Effector memory CD4-positive, alpha-beta T cell (primary cell): ENCODE results near the gene CHST11.
A peak's percentile ranks its signal among the peaks of the same experiment; 100 is the strongest.
"Not testable (repeated sequence)": the region's sequence is repeated elsewhere in the genome, so short reads cannot be mapped to it uniquely, and the experiment has no call there.

ENCODE experiments used
- DNase-seq, 3 donors: peaks; one replicate each; pipeline ENCODE4 v3.0.0-alpha.2; 2020
- H3K27ac ChIP-seq: 2 replicates; pipeline ENCODE4 v1.7.0; 2013; ENCODE audit warnings: mild to moderate bottlenecking, low read length, moderate library complexity; ENCODE audit not compliant: insufficient read depth, poor library complexity, severe bottlenecking
- H3K27me3 ChIP-seq: replicated peaks from 2 replicates; pipeline ENCODE4 v1.7.0; 2013; ENCODE audit warnings: mild to moderate bottlenecking, low read length; ENCODE audit not compliant: insufficient read depth, control insufficient read depth, poor library complexity, severe bottlenecking
- H3K36me3 ChIP-seq: 2 replicates; pipeline ENCODE4 v1.7.0; 2013; ENCODE audit warnings: mild to moderate bottlenecking, low read length, moderate library complexity; ENCODE audit not compliant: control insufficient read depth, insufficient read depth
- H3K4me1 ChIP-seq: 2 replicates; pipeline ENCODE4 v1.7.0; 2013; ENCODE audit warnings: low read length, mild to moderate bottlenecking; ENCODE audit not compliant: control insufficient read depth, insufficient read depth, poor library complexity, severe bottlenecking
- H3K4me3 ChIP-seq: 2 replicates; pipeline ENCODE4 v1.7.0; 2013; ENCODE audit warnings: low read length, low read depth, mild to moderate bottlenecking; ENCODE audit not compliant: insufficient read depth, poor library complexity, severe bottlenecking
- H3K9me3 ChIP-seq: 2 replicates; pipeline ENCODE4 v1.7.0; 2013; ENCODE audit warnings: mild to moderate bottlenecking, low read length, moderate library complexity; ENCODE audit not compliant: control insufficient read depth

Gene CHST11

GRCh38 chr12:104517880-104518279 lies 61.1 kb downstream of the CHST11 start:
- Histone ChIP-seq H3K4me1 (peaks cover 19% of the 10 kb centered on the region), H3K4me3 (no peak overlapping the region)

GRCh38 chr12:104519190-104520019 lies 62.7 kb downstream of the CHST11 start:
- Histone ChIP-seq H3K27ac (no peak overlapping the region), H3K9me3 (no peaks in the 10 kb centered on the region), H3K27me3 (no peaks in the 10 kb centered on the region), H3K4me3 (no peak overlapping the region), H3K4me1 (peaks cover 30% of the 10 kb centered on the region), H3K36me3 (no peaks in the 10 kb centered on the region)
- peak; percentile 31 to 37 (median 36) for DNase-seq

More at GRCh38 chr12:104517880-104518279, 61.1 kb downstream of the CHST11 start:
- no peak overlapping the region for H3K27ac ChIP-seq
- no peaks in the 10 kb centered on the region for H3K27me3 ChIP-seq
- no peaks in the 10 kb centered on the region for H3K36me3 ChIP-seq
- DNase-seq, result no peak
- H3K9me3 ChIP-seq, result no peaks in the 10 kb centered on the region

GRCh38 chr12:104520242-104520900 lies 63.6 kb downstream of the CHST11 start:
- no peak for DNase-seq
- Histone ChIP-seq H3K27me3 (no peaks in the 10 kb centered on the region), H3K36me3 (no peaks in the 10 kb centered on the region), H3K4me1 (peaks cover 30% of the 10 kb centered on the region), H3K9me3 (no peaks in the 10 kb centered on the region), H3K27ac (no peak overlapping the region), H3K4me3 (no peak overlapping the region)

- Histone ChIP-seq H3K36me3 (no peaks in the 10 kb centered on the region), H3K4me1 (peaks cover 30% of the 10 kb centered on the region), H3K4me3 (no peak overlapping the region), H3K27me3 (no peaks in the 10 kb centered on the region), H3K9me3 (no peaks in the 10 kb centered on the region), H3K27ac (no peak overlapping the region)
- DNase-seq, result no peak
Measured at GRCh38 chr12:104521731-104522130, 65.0 kb downstream of the CHST11 start.

GRCh38 chr12:104522985-104523722 lies 66.4 kb downstream of the CHST11 start:
- Histone ChIP-seq H3K27me3 (no peaks in the 10 kb centered on the region), H3K27ac (no peak overlapping the region), H3K4me3 (no peak overlapping the region), H3K36me3 (no peaks in the 10 kb centered on the region), H3K4me1 (peaks cover 27% of the 10 kb centered on the region), H3K9me3 (no peaks in the 10 kb centered on the region)
- no peak for DNase-seq

- H3K4me1 ChIP-seq, result peaks cover 18% of the 10 kb centered on the region
- no peak overlapping the region for H3K27ac ChIP-seq
- DNase-seq, result no peak
- peaks cover 3% of the 10 kb centered on the region for H3K36me3 ChIP-seq
- no peaks in the 10 kb centered on the region for H3K9me3 ChIP-seq
- H3K27me3 ChIP-seq, result no peaks in the 10 kb centered on the region
- H3K4me3 ChIP-seq, result no peak overlapping the region
Measured at GRCh38 chr12:104524034-104524832, 67.5 kb downstream of the CHST11 start.

GRCh38 chr12:104526320-104526719 lies 69.6 kb downstream of the CHST11 start:
- H3K27ac ChIP-seq, result no peak overlapping the region
- peaks cover 14% of the 10 kb centered on the region for H3K4me1 ChIP-seq
- no peaks in the 10 kb centered on the region for H3K27me3 ChIP-seq
- no peak for DNase-seq
- H3K4me3 ChIP-seq, result no peak overlapping the region
- peaks cover 3% of the 10 kb centered on the region for H3K36me3 ChIP-seq
- H3K9me3 ChIP-seq, result no peaks in the 10 kb centered on the region

- no peaks in the 10 kb centered on the region for H3K9me3 ChIP-seq
- no peak overlapping the region for H3K27ac ChIP-seq
- H3K36me3 ChIP-seq, result peaks cover 3% of the 10 kb centered on the region
- no peak overlapping the region for H3K4me3 ChIP-seq
- DNase-seq, result no peak
- H3K27me3 ChIP-seq, result no peaks in the 10 kb centered on the region
- H3K4me1 ChIP-seq, result peaks cover 14% of the 10 kb centered on the region
Measured at GRCh38 chr12:104526751-104527150, 70.0 kb downstream of the CHST11 start.

- not testable (repeated sequence) for H3K9me3 ChIP-seq, H3K36me3 ChIP-seq, H3K27ac ChIP-seq, H3K4me3 ChIP-seq, H3K27me3 ChIP-seq, DNase-seq
- peaks cover 14% of the 10 kb centered on the region for H3K4me1 ChIP-seq
Measured at GRCh38 chr12:104527653-104528052, 70.9 kb downstream of the CHST11 start.
